Activated CD8-positive, alpha-beta memory T cell treated with anti-CD3 and anti-CD28 coated beads for 48 hours (primary cell): ENCODE data around the gene ELP4.
"Not testable (repeated sequence)": the region's sequence is repeated elsewhere in the genome, so short reads cannot be mapped to it uniquely, and the experiment has no call there.

Source experiments
- DNase-seq, 3 experiments: peaks; one replicate each; pipeline ENCODE4 v3.0.0-alpha.2; 2020; ENCODE audit warnings: low read depth in 2 of 3, low spot score in 2 of 3

The ELP4 gene

GRCh38 chr11:31641477-31642062, 132.0 kb downstream of the ELP4 start:
- DNase-seq, result no peak

DNA sequence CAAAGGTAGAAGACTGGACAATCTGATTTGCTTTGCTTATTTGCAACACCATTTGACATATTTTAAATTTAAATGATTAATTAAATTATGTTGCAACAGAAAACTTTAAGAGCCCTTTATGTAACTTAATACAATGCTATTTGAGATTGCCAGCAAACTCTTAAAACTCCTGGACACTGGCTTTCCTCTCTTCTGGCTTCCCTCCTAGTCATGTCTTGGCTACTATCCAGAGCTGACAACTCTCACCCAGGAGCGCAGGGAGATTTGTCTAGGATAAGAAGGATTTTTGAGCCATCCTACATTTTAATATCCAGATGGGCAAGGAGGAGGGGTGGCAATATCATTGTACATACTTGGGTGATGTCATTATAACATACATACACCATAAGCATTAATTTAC, 134.3 kb downstream of the ELP4 start:
- DNase-seq, result no peak

DNA sequence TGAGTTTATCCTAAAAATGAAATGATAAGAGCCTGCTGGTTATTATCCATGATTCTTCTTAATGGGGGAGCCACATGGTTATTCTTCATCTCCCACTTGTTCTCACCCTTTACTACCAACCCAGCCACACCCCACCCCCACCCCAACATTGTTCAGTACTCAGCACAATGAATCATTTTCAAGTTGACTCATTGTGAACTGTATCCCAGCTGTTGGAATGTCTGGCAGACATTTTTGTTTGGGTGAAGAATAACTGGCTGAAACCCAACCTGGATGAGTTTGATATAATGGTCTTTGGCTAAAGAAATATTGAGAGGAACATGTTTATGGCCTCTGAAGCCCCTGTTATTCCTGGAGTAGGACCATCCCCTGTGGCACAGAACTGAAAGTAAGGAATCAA, 136.2 kb downstream of the ELP4 start:
- DNase-seq, result no peak

GRCh38 chr11:31646216-31646615, 136.6 kb downstream of the ELP4 start:
- no peak for DNase-seq

DNA sequence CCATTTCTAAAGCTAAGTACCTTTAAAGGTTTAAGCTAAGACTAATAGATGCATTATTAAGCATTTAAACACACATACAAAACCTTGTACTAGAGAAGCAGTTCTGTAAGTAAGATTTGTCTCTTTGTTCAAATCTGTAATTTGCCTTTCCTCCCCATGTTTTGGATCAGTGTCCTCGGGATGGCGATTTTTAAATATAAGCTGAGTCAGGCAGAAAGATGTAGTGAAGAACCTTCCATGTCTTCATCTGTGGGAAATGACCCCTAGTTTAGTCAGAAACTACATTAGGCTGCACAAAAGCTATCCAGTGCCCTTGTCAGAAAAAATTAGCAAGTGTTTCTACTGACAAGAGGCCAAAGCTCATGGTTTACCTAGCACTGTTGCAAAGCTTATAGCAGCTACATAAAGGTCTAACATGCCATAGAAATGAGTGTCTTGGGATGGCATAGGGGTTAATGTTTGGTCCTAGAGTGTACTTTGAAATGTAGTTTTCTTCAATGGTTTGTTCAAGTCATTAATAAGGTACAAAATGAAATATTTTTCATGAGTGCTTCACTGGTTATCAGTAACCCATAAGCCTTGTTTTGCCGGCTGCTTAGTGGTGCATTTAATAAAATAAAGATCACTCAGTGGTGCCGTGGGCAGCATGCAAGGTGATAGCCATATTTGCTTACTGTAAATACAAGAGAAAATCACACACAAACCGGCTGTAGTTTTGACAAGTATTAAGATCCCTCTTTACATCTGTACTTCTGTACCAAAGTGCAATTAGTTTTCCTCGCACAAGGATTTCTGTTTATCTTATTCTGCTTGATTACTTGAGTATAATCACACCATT, 139.8 kb downstream of the ELP4 start:
- DNase-seq, result no peak

DNA sequence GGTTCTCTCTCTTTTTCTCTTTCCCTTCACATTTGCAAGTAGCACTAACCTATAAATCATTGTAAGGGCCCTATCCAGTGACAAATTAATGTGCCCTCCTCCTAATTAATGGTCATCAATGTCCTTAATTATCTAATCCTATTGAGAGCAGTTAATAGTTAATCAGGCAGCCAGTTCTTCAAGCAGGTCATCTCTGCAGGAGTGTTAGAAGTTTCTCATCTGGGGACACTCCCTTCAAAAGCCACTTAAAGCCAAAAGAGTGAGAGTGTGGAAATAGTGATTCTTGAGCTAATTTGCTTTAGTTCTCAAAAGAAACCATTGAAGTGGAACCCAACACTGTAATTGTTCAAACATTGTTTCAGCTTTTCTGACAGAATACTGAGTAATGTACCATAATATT, 141.6 kb downstream of the ELP4 start:
- no peak for DNase-seq

DNA sequence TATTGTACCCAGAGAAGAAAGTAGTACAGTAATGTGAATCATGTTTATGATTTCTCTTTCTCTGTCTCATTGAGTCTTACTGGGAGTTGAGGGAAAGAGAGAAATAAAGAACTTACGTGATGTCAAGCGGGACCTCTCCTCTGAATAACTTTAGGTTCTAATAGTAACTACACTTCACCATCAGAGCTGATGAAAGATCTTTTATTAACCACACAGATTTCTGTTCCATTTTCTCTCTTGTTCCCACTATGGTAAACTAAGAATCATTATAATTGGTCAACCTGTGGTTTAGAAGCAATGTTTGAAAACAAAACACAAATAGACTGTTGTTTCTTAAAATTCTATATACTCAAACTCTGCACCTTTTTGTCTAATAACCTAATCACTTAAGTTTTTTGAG, 142.3 kb downstream of the ELP4 start:
- DNase-seq, result no peak

DNA sequence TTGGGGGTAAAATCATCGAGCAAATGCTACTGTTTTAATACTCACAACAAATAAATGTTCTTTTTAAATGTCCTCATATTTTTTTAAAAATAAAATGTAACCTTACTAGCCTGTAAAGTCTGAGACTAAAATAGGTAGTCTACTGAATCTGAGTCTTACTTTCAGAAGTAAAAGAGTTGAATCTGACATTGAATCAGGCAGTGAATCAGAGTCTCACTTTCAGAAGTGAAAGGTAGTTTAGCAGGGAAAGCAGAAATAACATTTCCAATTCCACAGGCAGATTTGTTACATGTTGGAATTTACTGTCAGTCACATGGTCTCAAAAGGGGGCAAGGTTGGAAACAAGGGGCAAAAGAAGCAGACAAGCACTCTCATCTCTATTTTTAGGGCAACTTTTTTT, 143.0 kb downstream of the ELP4 start:
- no peak for DNase-seq

- no peak for DNase-seq
These were observed 145.9 kb downstream of the ELP4 start for GRCh38 chr11:31655483-31655882.

- DNase-seq, result no peak
These were observed 146.5 kb downstream of the ELP4 start for GRCh38 chr11:31656051-31656450.

- DNase-seq, result no peak
These were observed 147.5 kb downstream of the ELP4 start for GRCh38 chr11:31657091-31657490.

GRCh38 chr11:31664129-31664528, 154.6 kb downstream of the ELP4 start:
- no peak for DNase-seq

DNA sequence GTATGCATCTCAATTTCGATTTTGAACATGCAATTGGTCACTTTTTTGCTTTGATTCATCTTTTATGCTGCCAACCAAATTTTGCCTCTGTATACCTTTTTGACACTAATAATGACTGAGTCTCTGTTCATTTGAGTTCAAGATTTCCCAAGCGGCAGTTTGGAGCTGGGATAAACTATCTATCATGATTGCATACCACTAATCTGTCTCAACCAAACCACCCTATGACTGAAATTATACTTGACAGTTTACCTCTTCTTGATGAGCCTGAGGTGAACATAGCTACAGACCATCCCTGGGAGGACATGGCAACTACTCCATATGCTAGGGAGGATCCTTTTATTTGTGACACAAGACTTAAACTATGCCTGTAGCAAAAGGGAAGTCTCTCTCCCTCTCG, 155.4 kb downstream of the ELP4 start:
- no peak for DNase-seq

- no peak for DNase-seq
These were observed 162.1 kb downstream of the ELP4 start for GRCh38 chr11:31671681-31672080.

DNA sequence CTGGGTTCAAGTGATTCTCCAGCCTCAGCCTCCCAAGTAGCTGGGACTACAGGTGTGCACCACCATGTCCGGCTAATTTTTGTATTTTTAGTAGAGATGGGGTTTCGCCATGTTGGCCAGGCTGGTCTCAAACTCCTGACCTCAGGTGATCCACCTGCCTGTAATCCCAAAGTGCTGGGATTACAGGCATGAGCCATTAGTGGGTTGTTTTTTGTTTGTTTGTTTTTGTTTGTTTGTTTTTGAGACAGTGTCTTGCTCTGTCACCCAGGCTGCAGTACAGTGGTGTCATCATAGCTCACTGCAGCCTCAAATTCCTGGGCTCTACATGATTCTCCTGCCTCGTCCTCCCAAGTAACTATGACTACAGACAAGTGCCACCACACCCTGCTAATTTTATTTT, 163.5 kb downstream of the ELP4 start:
- not testable (repeated sequence) for DNase-seq

- DNase-seq, result no peak
These were observed 166.9 kb downstream of the ELP4 start for GRCh38 chr11:31676280-31676982.

DNA sequence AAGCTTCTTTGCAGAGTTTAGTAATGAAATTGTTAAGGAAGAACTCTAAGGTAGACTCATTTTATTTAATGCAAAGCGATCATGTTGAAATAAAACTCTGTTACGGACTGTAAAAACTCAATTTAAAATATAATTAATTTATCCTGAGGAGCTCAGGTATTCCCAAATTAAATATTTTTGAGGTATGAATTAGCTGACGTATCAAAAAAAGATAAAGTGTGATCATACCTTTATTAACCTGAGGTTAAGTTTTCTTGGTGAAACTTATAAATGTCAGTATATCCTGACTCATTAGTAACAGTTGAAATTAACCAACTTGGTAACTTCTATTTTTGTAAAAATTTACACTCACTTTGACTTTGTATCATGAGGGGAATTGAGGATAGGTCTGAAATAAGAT, 171.2 kb downstream of the ELP4 start:
- no peak for DNase-seq

GRCh38 chr11:31687256-31687655, 177.7 kb downstream of the ELP4 start:
- DNase-seq, result no peak

- no peak for DNase-seq
These were observed 178.3 kb downstream of the ELP4 start for GRCh38 chr11:31687861-31688260.

GRCh38 chr11:31689559-31689958, 180.0 kb downstream of the ELP4 start:
- no peak for DNase-seq

- no peak for DNase-seq
These were observed 180.5 kb downstream of the ELP4 start for GRCh38 chr11:31690041-31690440.

DNA sequence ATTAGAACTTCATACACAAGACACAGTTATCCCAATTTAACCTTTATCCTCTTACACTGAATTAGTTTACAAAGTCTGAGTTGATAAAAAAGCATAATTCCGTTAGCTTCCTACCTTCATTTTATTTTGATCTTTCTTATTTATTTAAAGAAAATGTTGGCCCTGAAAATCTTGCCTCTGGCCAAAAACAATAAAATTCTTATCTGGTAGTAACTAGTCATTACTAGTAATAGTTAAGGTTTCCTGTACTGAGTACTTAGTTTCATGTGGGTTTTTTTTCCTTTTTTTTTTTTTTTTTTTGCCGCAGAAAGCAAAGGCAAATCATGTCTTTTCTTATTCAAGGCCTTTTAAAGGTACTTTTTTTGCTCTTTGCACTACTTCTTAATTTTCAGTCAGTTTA, 180.9 kb downstream of the ELP4 start:
- DNase-seq, result no peak
